H1 (cell line): ENCODE data around the gene DTL. TPM values are rescaled to one million over a fixed set of nuclear protein-coding genes. Genes with fewer than 3 reads are reported as not detected.

Experiments used
- CTCF ChIA-PET: fragments of 300-600 bp; sonication (Branson Sonifier 250); formaldehyde crosslinking; loops from one replicate; lab custom pipeline; 2021; ENCODE audit not compliant: partially characterized antibody; lab: Charles Lee
- POLR2A ChIA-PET: fragments of 300-600 bp; sonication (Branson Sonifier 250); formaldehyde crosslinking; loops from one replicate; lab custom pipeline; 2021; ENCODE audit warnings: inconsistent platforms; ENCODE audit not compliant: partially characterized antibody; lab: Charles Lee
- DNase-seq, 2 experiments: peaks; one replicate each; pipeline versions ENCODE4 v3.0.0 to v3.0.0-alpha.2; 2010 to 2022; ENCODE audit warnings: low spot score in 2 of 2, low read depth in 1 of 2, mixed read lengths in 1 of 2
- FAIRE-seq: peaks from 2 replicates; lab custom pipeline; 2011; peaks lifted over from hg19 to GRCh38; lab: Jason Lieb, UNC
- H2AFZ ChIP-seq: 2 replicates; pipeline ENCODE4 v1.8.1; 2012; ENCODE audit warnings: low read length, inconsistent platforms
- H2AK5ac ChIP-seq: 2 replicates; pipeline ENCODE4 v1.6.1; 2013; ENCODE audit warnings: low read depth, low read length
- H2BK120ac ChIP-seq: replicated peaks from 2 replicates; pipeline ENCODE3; 2013; ENCODE audit warnings: low read depth, low read length, inconsistent platforms
- H2BK12ac ChIP-seq: 2 replicates; pipeline ENCODE4 v1.6.1; 2013; ENCODE audit warnings: low read depth, low read length
- H2BK15ac ChIP-seq: 2 replicates; pipeline ENCODE4 v1.6.1; 2013; ENCODE audit warnings: low read length
- H2BK20ac ChIP-seq: 2 replicates; pipeline ENCODE4 v1.6.1; 2013; ENCODE audit warnings: low read length
- H2BK5ac ChIP-seq: 2 replicates; pipeline ENCODE4 v1.6.1; 2013; ENCODE audit warnings: low read depth, low read length
- H3K14ac ChIP-seq: 2 replicates; pipeline ENCODE4 v1.6.1; 2013; ENCODE audit warnings: inconsistent platforms; ENCODE audit not compliant: insufficient read length
- H3K18ac ChIP-seq: 2 replicates; pipeline ENCODE4 v1.6.1; 2013; ENCODE audit warnings: low read length; ENCODE audit errors: extremely low read depth
- H3K23ac ChIP-seq: 2 replicates; pipeline ENCODE4 v1.6.1; 2013; ENCODE audit warnings: inconsistent platforms; ENCODE audit not compliant: insufficient read length
- H3K23me2 ChIP-seq: 2 replicates; pipeline ENCODE4 v1.6.1; 2013; ENCODE audit warnings: low read depth, low read length
- H3K27ac ChIP-seq: 2 replicates; pipeline ENCODE4 v1.6.1; 2011; ENCODE audit warnings: low read depth, low read length, inconsistent platforms
- H3K27me3 ChIP-seq, 4 experiments: replicated peaks in 1 of 4; 1 replicate in 1 of 4; 2 replicates in 3 of 4; pipeline versions ENCODE4 v1.6.1 to v1.8.1; 2011 to 2013; ENCODE audit warnings: low read length in 3 of 4, mild to moderate bottlenecking in 3 of 4, inconsistent platforms in 2 of 4, mixed read lengths in 2 of 4, moderate library complexity in 1 of 4; ENCODE audit not compliant: control insufficient read depth in 3 of 4, insufficient read depth in 3 of 4; ENCODE audit errors: extremely low read depth in 1 of 4
- H3K36me3 ChIP-seq, 4 experiments: 2 replicates each; pipeline versions ENCODE4 v1.6.1 to v1.8.1; 2011 to 2013; ENCODE audit warnings: mild to moderate bottlenecking in 4 of 4, low read length in 3 of 4, moderate library complexity in 2 of 4, control low read depth in 1 of 4, inconsistent platforms in 1 of 4; ENCODE audit not compliant: insufficient read depth in 4 of 4, control insufficient read depth in 2 of 4
- H3K4ac ChIP-seq: replicated peaks from 2 replicates; pipeline ENCODE3; 2013; ENCODE audit warnings: low read length, low read depth, mixed read lengths, inconsistent platforms; ENCODE audit not compliant: insufficient read length
- H3K4me1 ChIP-seq, 4 experiments: replicated peaks in 1 of 4; 1 replicate in 1 of 4; 2 replicates in 3 of 4; pipeline versions ENCODE4 v1.6.1 to v1.8.1; 2011 to 2013; ENCODE audit warnings: low read length in 3 of 4, inconsistent platforms in 2 of 4, mixed read lengths in 1 of 4; ENCODE audit not compliant: insufficient read depth in 4 of 4, control insufficient read depth in 3 of 4
- H3K4me2 ChIP-seq, 2 experiments: 2 replicates each; pipeline versions ENCODE4 v1.6.1 to v1.8.1; 2011 to 2013; ENCODE audit warnings: low read depth in 2 of 2, low read length in 2 of 2, control low read depth in 1 of 2, inconsistent platforms in 1 of 2, mild to moderate bottlenecking in 1 of 2; ENCODE audit not compliant: insufficient read depth in 1 of 2
- H3K4me3 ChIP-seq, 4 experiments: fragments of 200-600, 300-600 bp in 1 of 4; sonication (generic), shearing (Covaris generic), sonication (Bioruptor Twin) in 1 of 4; 2 replicates each; pipeline versions ENCODE4 v1.5.1 to v1.8.1; 2011 to 2016; ENCODE audit warnings: low read length in 4 of 4, low read depth in 3 of 4, control low read depth in 2 of 4, inconsistent platforms in 2 of 4, mild to moderate bottlenecking in 2 of 4, mixed read lengths in 1 of 4, moderate library complexity in 1 of 4; ENCODE audit not compliant: insufficient read depth in 2 of 4; ENCODE audit errors: extremely low read depth in 1 of 4
- H3K56ac ChIP-seq: replicated peaks from 2 replicates; pipeline ENCODE3; 2013; ENCODE audit warnings: low read depth, mild to moderate bottlenecking, mixed read lengths, low read length, inconsistent platforms; ENCODE audit not compliant: insufficient read length
- H3K79me1 ChIP-seq: 2 replicates; pipeline ENCODE4 v1.6.1; 2013; ENCODE audit warnings: low read depth, low read length, control low read depth
- H3K79me2 ChIP-seq, 2 experiments: 2 replicates each; pipeline versions ENCODE4 v1.6.1 to v1.8.1; 2012 to 2013; ENCODE audit warnings: low read length in 2 of 2, mild to moderate bottlenecking in 2 of 2, inconsistent platforms in 1 of 2; ENCODE audit not compliant: insufficient read depth in 2 of 2, control insufficient read depth in 1 of 2
- H3K9ac ChIP-seq, 4 experiments: replicated peaks in 1 of 4; 1 replicate in 1 of 4; 2 replicates in 3 of 4; pipeline versions ENCODE4 v1.6.1 to v1.8.1; 2011 to 2013; ENCODE audit warnings: low read depth in 3 of 4, low read length in 3 of 4, control low read depth in 2 of 4, mild to moderate bottlenecking in 2 of 4, moderate library complexity in 2 of 4, inconsistent platforms in 1 of 4; ENCODE audit errors: extremely low read depth in 1 of 4
- H3K9me3 ChIP-seq, 2 experiments: 2 replicates each; pipeline versions ENCODE4 v1.6.1 to v1.8.1; 2012 to 2013; ENCODE audit warnings: mild to moderate bottlenecking in 2 of 2, moderate library complexity in 2 of 2, control low read depth in 1 of 2, inconsistent platforms in 1 of 2, low read depth in 1 of 2, low read length in 1 of 2, mixed read lengths in 1 of 2; ENCODE audit not compliant: insufficient read depth in 2 of 2
- H4K20me1 ChIP-seq, 2 experiments: replicated peaks in 1 of 2; 2 replicates each; pipeline versions ENCODE3 to v1.8.1; 2011 to 2013; ENCODE audit warnings: inconsistent platforms in 2 of 2, low read length in 2 of 2, mild to moderate bottlenecking in 1 of 2; ENCODE audit not compliant: insufficient read depth in 2 of 2, control insufficient read depth in 1 of 2
- H4K5ac ChIP-seq: 2 replicates; pipeline ENCODE4 v1.6.1; 2013; ENCODE audit warnings: low read length, low read depth, mixed read lengths, inconsistent platforms; ENCODE audit not compliant: insufficient read length
- H4K8ac ChIP-seq: 2 replicates; pipeline ENCODE4 v1.8.0; 2013; ENCODE audit warnings: mild to moderate bottlenecking, moderate library complexity, low read length, inconsistent platforms; ENCODE audit not compliant: insufficient read depth; ENCODE audit errors: extremely low read depth
- H4K91ac ChIP-seq: replicated peaks from 2 replicates; pipeline ENCODE3; 2013; ENCODE audit warnings: low read length, mixed read lengths, inconsistent platforms; ENCODE audit not compliant: insufficient read length
- BCL11A ChIP-seq, 2 experiments: IDR thresholded peaks; one replicate each; pipeline ENCODE4 v1.6.1; 2011; ENCODE audit warnings: low read depth in 2 of 2, low read length in 2 of 2, mild to moderate bottlenecking in 2 of 2
- CBX8 ChIP-seq: fragments of 300-800, 300-1000 bp; sonication (generic); IDR thresholded peaks from 2 replicates; pipeline ENCODE4 v1.7.1; 2016; ENCODE audit warnings: low read depth, low read length, borderline replicate concordance
- CHD1 ChIP-seq: IDR thresholded peaks from 2 replicates; pipeline ENCODE4 v1.6.1; 2012; ENCODE audit warnings: low read depth, low read length, improper control_type of control experiment
- CTBP2 ChIP-seq: IDR thresholded peaks from 2 replicates; pipeline ENCODE4 v1.7.0; 2011; ENCODE audit warnings: borderline replicate concordance, mild to moderate bottlenecking, moderate library complexity, mixed read lengths, low read length; ENCODE audit not compliant: insufficient read depth, insufficient read length
- CTCF ChIP-seq, 3 experiments: IDR thresholded peaks; 1 replicate in 2 of 3; 2 replicates in 1 of 3; pipeline versions ENCODE4 v1.5.1 to v1.6.1; 2011; ENCODE audit warnings: low read length in 3 of 3, mild to moderate bottlenecking in 3 of 3, inconsistent platforms in 2 of 3, low read depth in 1 of 3, moderate library complexity in 1 of 3; ENCODE audit not compliant: insufficient read depth in 1 of 3; ENCODE audit errors: control extremely low read depth in 1 of 3
- GABPA ChIP-seq: IDR thresholded peaks from 2 replicates; pipeline ENCODE4 v1.6.1; 2011; ENCODE audit warnings: mild to moderate bottlenecking, low read length, moderate library complexity, borderline replicate concordance; ENCODE audit not compliant: insufficient read depth
- GTF2F1 ChIP-seq: IDR thresholded peaks from 2 replicates; pipeline ENCODE4 v1.6.1; 2012; ENCODE audit warnings: low read depth, low read length, improper control_type of control experiment, borderline replicate concordance
- MAX ChIP-seq: IDR thresholded peaks from 2 replicates; pipeline ENCODE4 v1.6.1; 2012; ENCODE audit warnings: inconsistent platforms
- RFX5 ChIP-seq: IDR thresholded peaks from 2 replicates; pipeline ENCODE4 v1.6.1; 2011; ENCODE audit warnings: low read depth, low read length, improper control_type of control experiment, borderline replicate concordance
- SAP30 ChIP-seq: fragments of 300-600 bp; sonication (generic); IDR thresholded peaks from 2 replicates; pipeline ENCODE4 v1.7.1; 2012; ENCODE audit warnings: low read length, moderate library complexity, mild to moderate bottlenecking, inconsistent platforms; ENCODE audit not compliant: insufficient read depth, insufficient replicate concordance
- SUZ12 ChIP-seq: fragments of 200-600 bp; sonication (generic); IDR thresholded peaks from 2 replicates; pipeline ENCODE4 v1.6.1; 2012; ENCODE audit warnings: mild to moderate bottlenecking, inconsistent platforms, low read length, moderate library complexity, mixed read lengths
- WGBS, 2 experiments: shearing (Covaris generic) in 1 of 2; methylation state at CpG; one replicate each; pipeline versions ENCODE4 v1.1.6 to v1.1.7; 2013 to 2015; ENCODE audit warnings: low lambda C conversion rate in 2 of 2, mixed read lengths in 2 of 2, inconsistent platforms in 1 of 2, low coverage in 1 of 2, missing lambda C conversion rate in 1 of 2; ENCODE audit not compliant: insufficient replicate concordance in 2 of 2, insufficient coverage in 1 of 2, insufficient read length in 1 of 2; ENCODE audit errors: extremely low coverage in 1 of 2, missing lambda C conversion rate in 1 of 2; 5-methylcytosine and 5-hydroxymethylcytosine counted together
- polyA plus RNA-seq, 7 experiments: library from polyadenylated mRNA; depleted of rRNA in 3 of 7; stranded (reverse) in 5 of 7; unstranded in 2 of 7; fragments of >200 nt in 5 of 7; fragments of 200-250 nt in 2 of 7; gene quantifications; 1 replicate in 5 of 7; 2 replicates in 1 of 7; 4 replicates in 1 of 7; pipeline versions ENCODE4 v1.2.1 to v1.2.3, GENCODE V29; 2011 to 2013; ENCODE audit warnings: missing spikeins in 2 of 7, mixed read lengths in 2 of 7
- total RNA-seq: library from RNA; stranded (reverse); fragmentation: NEBNext Ultra II Directional; extraction: Animal tissue kit (Norgen Biotek cat#: 25700); gene quantifications from 2 replicates; pipeline ENCODE4 v1.2.1, GENCODE V29; 2021

The DTL gene
- total and polyA plus RNA-seq, 2 of the 8 experiments (the other 6 are each of a cell fraction or from before 2014, with no cell fraction given): 36.0 to 46.9 TPM

DNA sequence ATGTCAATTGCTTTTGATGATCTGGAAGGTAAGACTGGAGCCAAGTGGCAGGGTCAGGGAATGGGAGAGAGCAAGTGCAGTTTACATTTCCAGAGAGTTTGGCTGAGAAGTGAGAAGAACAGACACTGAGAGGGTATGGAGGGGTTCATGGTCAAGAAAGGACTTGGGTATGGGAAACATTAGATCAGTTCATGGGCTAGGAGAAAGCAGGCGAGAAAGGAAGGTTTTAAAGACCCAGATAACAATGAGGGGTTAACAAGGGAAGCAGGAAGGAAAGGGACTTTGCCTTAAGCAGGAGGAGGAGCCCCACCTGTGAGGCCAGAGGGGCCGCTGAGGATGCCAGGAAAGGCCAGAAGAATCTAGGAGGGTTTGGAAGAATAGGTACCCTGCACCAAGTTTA is 78.2 kb downstream of the DTL start:
- Histone ChIP-seq H3K79me1 (no peaks in the 10 kb centered on the region), H3K4me1 (no peaks in the 10 kb centered on the region; a peak in 1 of 7 replicates), H2BK15ac (no peak overlapping the region), H3K23ac (no peak overlapping the region), H2BK20ac (no peak overlapping the region), H2BK120ac (no peak overlapping the region), H3K27ac (no peak overlapping the region), H2BK5ac (no peak overlapping the region), H4K8ac (no peak overlapping the region), H4K5ac (no peak overlapping the region), H3K27me3 (no peaks in the 10 kb centered on the region), H4K91ac (no peak overlapping the region), H2BK12ac (no peak overlapping the region), H3K56ac (no peak overlapping the region), H3K4ac (no peak overlapping the region), H3K9me3 (no peaks in the 10 kb centered on the region), H3K4me2 (no peak overlapping the region), H3K23me2 (no peaks in the 10 kb centered on the region), H3K18ac (no peak overlapping the region), H3K9ac (no peak overlapping the region), H2AFZ (no peak overlapping the region), H3K4me3 (no peak overlapping the region), H3K36me3 (no peaks in the 10 kb centered on the region), H4K20me1 (no peaks in the 10 kb centered on the region), H3K79me2 (no peaks in the 10 kb centered on the region), H3K14ac (no peak overlapping the region), H2AK5ac (no peak overlapping the region)
- DNase-seq (no peak), FAIRE-seq (no peak)
- POLR2A ChIA-PET: no interaction called here
- 66% methylated on average over 2 of the region's 2 CpGs; no CpG with 5 or more reads in 1 of the 2 experiments for WGBS, 2 experiments
- CTCF ChIA-PET: no interaction called here
- no peak for TF ChIP-seq BCL11A (IDR thresholded peaks at IDR 0.05; ENCODE audit: low read depth in 2 of 2, low read length in 2 of 2)
- TF ChIP-seq CBX8: no peak
- TF ChIP-seq RFX5: no peak
- TF ChIP-seq SUZ12: no peak
- no peak for TF ChIP-seq CHD1
- no peak for TF ChIP-seq CTCF (IDR thresholded peaks at IDR 0.05; ENCODE audit: control extremely low read depth in 1 of 3, insufficient read depth in 1 of 3, low read depth in 1 of 3, low read length in 3 of 3)
- TF ChIP-seq GTF2F1: no peak
- no peak for TF ChIP-seq GABPA
- TF ChIP-seq CTBP2: no peak
- no peak for TF ChIP-seq MAX
- no peak for TF ChIP-seq SAP30
